ENCODE results near the gene MTA1.

DNA sequence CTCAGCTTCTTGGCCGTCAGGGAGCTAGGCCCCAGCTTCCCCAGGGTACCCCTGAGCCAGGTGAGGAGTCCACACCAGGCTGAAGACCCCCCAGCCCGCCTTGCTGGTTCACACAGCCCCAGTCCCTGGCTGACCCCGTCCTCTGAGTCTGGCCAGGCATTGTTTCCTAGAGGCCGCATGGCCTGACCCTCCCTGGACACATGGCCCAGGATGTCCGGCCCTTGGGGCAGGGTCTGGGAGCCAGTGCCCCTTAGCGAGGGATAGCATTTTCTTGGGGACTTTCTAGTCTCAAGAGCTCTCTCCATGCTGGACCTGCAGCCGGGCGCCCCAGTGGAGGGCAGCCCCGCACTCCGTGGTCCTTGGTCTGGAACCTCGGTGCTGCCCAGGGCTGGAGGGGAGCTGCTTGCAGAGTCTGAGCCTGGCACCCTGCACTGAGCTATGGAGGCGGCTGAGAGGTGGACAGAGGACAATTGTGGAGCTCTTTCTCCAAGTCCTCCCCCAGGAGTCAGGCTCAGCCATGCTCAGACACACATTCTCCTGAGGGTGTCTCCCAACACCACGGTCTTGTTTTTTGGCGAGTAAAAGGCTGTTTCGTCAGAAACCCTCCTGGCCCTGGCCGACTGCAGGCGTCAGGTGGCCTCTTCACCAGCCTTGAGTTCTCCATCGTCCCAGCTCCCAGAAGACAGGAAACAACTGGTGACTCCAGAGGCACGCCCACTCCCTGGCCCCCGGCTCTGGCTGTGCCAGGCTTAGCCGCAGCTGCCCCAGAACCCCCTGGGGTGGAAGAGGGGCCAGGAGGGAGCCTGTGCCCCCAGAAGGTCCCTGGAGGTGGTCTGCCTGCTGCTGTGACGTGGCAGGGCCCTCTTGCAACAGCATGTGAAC lies 37.4 kb downstream of the MTA1 start:
- TF ChIP-seq SUZ12 (IDR thresholded peaks at IDR 0.05; ENCODE audit: extremely low read depth, insufficient read depth, insufficient read length) (no peak), YY1 (IDR thresholded peaks at IDR 0.05; ENCODE audit: insufficient read depth, insufficient read length) (no peak)
